HG03045 (cell line): ENCODE measurements around the gene HMCN1.

Experiments
- ATAC-seq: cut with Tn5 transposase; IDR thresholded peaks from one replicate; pipeline ENCODE4 v1.9.1; 2021; ENCODE audit warnings: mild to moderate bottlenecking, moderate library complexity; ENCODE audit not compliant: unreplicated experiment

HMCN1 gene

DNA sequence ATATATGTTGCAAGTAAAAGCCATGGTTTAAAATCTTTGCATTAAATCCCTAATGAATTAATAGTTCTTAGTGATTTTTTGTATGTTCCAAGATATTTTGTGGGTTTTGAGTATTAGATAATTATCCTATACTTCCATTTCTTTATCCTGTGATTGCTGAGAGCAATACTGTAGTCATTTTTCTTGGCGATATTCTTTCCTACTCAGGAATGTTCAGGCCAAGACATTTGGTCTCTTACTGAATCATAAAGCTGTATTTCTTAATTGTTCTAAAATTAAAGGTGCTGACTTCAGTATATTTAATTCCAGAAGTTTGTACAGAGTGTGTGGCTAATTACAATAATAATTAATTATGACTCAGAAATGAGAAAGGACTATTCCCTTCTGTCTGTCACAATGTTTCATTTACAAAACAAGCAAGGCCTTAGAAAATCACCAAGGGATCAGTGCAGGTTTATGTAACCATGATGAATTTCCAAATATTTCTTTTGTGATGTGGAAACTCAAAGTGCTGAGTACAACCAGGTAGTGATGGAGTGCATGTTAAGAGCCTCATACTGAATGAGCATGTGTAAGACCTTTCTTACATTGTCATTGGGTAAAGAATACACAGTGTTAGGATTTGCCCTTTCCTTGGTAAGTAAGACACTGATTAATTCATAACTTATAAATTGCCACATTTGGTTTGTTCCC, 161.2 kb downstream of the HMCN1 start:
- ATAC-seq = no peak

DNA sequence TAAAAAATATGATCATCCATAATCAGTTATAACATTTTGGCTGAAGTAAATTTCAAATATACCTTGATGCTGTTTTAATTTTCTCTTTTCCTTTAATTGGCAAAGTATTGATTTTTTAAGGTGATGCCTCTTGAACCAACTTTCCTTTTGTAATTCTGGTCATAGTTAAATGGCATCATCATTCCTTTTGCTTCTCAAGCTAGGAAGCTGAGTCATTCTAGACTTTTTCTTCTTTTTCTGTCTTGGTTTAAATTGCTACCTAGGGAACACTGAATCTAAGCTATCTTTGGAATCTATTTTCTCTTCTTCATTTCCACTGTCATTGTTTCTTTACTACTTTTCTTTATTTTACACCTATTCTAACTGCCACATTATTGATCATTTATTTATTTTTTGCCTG, 162.7 kb downstream of the HMCN1 start:
- ATAC-seq = no peak

- ATAC-seq = no peak
These were observed 172.0 kb downstream of the HMCN1 start for GRCh38 chr1:185906186-185906585.

- ATAC-seq = no peak
These were observed 173.1 kb downstream of the HMCN1 start for GRCh38 chr1:185907246-185907645.

- ATAC-seq = no peak
These were observed 177.8 kb downstream of the HMCN1 start for GRCh38 chr1:185911978-185912377.

DNA sequence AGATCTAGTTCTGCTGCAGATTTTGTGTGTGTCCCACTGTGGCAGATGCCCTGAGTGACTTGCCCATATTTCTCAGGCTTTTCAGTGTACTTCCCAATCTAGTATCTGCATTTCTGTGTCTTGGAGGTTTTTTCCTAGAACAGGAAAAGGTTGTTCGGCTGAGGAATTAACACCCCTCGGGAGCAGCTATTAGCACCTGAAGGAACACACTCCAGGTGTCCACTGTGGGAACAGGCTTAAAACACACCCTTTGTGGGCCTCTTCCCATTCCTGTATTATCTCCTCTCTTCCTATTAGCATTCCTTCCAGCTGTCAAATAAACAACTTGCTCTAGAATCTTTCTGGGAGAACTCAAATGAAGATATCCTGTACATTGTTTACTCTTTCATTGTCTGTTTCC, 178.3 kb downstream of the HMCN1 start:
- ATAC-seq = no peak

- no peak for ATAC-seq
These were observed 179.9 kb downstream of the HMCN1 start for GRCh38 chr1:185914089-185914488.

DNA sequence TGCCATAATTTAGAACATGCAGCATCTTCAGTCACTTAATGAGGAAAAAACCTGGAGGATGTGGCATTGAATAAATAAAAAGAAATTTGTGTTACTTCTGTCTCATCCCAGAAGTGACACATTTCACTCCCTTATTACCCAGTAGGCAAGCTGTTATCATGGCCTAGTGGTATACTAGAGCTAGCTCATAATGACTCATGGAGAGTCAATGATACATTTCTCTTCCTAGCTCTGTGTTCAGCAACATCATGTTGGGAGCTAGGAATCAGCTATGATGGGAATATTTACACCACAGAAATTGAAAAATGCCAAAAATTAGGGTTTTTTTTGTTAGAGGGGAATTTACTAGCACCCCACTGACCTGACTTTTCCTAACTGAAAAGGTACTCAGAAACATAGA, 182.7 kb downstream of the HMCN1 start:
- no peak for ATAC-seq

- ATAC-seq = no peak
These were observed 183.5 kb downstream of the HMCN1 start for GRCh38 chr1:185917646-185918045.

DNA sequence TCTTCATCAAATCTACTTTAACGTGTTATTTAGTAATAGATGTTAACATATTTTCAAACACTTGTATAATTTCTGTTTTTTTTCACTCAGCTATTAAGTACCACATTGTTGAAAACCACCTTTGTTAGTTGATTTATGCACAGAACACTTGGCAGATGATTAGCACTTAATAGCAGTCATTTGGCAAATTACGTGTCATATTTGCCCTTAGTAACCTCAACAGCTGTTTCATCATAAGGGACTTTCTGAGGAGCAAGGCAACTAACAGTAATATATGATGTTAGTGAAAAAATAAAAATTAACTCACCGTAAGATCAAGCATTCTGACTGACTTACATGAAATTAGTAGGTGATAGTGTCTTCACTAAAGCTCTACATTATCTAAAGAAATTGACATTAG, 186.4 kb downstream of the HMCN1 start:
- ATAC-seq = no peak

DNA sequence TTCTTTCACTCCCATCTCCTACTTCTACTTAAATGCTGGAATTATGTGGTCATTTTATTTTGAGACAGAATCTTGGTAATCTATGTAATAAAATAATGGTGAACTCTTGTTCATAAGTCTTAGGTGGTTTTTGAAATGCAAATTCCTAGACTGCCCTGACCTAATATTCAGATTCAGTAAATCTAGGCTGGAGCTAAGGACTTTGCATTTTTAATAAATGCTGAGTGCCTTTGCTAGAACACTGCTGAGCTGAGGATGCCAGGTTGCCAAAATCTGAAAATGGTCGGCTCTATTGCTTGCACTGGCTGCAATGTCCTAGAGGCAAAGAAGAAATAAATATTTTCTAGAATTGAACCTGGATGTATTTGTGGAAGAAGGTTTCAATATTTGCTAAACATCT, 187.4 kb downstream of the HMCN1 start:
- no peak for ATAC-seq

- no peak for ATAC-seq
These were observed 192.4 kb downstream of the HMCN1 start for GRCh38 chr1:185926588-185926987.

DNA sequence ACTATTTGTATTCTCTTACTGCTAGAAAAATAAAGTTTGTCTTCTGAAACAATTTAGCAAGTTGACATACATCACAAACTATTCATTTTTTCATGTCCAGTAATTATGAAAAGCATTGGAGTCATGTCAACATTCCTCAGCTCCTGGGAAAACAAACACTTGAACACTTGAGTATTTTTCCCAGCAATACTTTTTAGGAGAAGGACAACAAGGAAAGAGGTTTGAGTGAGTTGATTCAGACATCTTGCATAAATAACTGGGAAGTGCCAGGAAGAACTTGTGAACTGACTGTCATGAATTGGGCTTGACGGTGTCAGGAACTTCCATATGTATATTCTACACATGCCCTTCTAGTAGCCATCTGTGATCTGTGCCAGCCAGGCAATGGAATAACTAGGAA, 195.6 kb downstream of the HMCN1 start:
- ATAC-seq = no peak

- no peak for ATAC-seq
These were observed 197.2 kb downstream of the HMCN1 start for GRCh38 chr1:185931438-185931837.

- ATAC-seq = no peak
These were observed 199.4 kb downstream of the HMCN1 start for GRCh38 chr1:185933580-185933979.

DNA sequence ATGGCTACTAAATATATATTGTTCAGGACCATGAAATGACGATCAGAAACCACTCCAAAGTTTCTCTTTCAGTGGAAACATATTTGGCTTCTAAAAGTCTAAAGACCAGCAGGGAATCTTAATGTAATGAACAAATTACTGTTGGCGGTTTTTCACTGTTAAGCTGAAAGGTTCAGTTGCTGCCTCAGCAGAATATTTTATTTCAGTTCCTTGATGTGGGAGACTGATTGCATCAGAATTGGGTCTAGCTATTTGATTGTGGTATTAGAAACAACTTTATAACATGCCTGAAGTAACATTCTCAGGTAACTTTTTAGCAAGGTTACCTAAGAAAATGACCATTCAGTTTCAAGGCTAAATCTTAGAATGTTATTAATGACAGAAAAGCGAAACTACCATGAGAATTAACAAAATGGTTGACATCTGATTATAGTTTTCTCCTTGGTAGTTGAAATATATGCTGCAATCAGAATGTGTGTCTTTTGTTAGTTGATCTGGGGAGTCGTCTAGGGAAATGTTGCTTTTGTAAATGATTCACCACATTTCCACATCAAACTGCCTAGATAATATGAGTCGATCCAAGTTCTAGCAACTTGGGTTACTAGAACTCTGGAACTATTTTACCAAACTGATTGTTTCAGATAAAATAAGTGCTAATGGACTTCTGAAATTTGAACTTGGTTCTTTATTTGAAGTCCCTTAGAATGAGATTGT, 200.4 kb downstream of the HMCN1 start:
- no peak for ATAC-seq

DNA sequence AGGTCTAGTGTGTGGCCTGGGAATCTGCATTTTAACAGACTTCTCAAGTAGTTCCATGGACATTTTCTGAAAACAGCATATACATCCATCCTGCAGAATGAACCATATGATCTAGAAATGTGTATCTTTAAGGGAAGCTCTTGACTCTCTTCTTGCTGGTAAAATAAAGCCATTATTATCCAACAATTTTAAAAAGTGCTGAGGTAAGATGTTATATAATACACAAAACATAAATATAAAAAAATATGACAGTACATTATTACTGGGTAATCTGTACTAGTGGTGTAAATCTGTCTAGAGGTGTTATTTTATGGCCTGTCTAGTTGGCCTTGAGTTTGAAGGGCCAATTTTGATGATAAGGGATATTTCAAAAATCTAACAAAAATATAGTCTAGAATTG, 201.2 kb downstream of the HMCN1 start:
- ATAC-seq = no peak

DNA sequence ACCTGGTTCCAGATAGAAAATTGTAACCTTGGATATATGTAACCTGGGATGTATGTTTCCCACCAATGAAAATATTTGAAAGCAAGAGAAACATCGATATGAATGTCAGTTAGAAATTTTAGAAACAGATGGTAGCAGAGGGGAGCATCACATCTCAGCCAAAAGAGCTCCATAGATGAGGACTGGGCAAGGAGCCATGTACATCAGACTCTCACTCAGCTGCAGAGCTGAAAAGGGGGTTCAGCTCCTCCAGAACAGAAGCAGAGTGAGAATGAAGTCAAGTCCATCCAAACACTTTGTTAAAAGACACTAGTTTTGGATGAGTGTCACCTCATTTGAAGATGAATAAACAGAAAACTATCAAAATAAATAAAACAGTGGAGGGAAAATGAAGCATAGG, 202.4 kb downstream of the HMCN1 start:
- no peak for ATAC-seq

- no peak for ATAC-seq
These were observed 204.2 kb downstream of the HMCN1 start for GRCh38 chr1:185938396-185938795.

GRCh38 chr1:185939142-185939541, 205.0 kb downstream of the HMCN1 start:
- no peak for ATAC-seq

- ATAC-seq = no peak
These were observed 208.8 kb downstream of the HMCN1 start for GRCh38 chr1:185942961-185943360.

DNA sequence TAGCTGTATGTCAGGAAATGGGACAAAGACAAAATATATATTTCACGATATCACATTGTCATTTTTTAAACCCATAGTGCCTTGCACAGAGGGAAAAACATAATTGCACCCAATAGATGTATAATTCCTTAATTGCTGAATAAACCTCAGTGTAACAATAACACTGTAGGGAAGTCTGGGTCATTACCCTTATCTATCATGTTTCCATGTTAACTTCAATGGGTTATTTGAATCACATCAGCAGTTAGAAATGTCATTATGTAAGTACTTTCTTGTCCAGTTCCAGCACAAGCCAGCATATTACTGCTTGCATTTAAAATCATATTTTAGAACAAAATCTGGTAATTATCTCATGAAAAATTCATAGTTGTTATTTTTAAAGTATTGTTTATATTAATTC, 222.7 kb downstream of the HMCN1 start:
- no peak for ATAC-seq
